Forelimb muscle (tissue), 1 donor: Measurements from ENCODE around the gene FYB2. TPM values are rescaled to one million over a fixed set of nuclear protein-coding genes. Genes with fewer than 3 reads are reported as not detected.

Experiments
- DNase-seq: peaks from one replicate; pipeline ENCODE4 v3.0.0-alpha.2; 2013; ENCODE audit warnings: low read depth
- polyA plus RNA-seq: library from polyadenylated mRNA; unstranded; fragments of 120-200 nt; gene quantifications from one replicate; pipeline ENCODE4 v1.2.1, GENCODE V29; 2013; ENCODE audit not compliant: insufficient read length

FYB2 gene, protein sequence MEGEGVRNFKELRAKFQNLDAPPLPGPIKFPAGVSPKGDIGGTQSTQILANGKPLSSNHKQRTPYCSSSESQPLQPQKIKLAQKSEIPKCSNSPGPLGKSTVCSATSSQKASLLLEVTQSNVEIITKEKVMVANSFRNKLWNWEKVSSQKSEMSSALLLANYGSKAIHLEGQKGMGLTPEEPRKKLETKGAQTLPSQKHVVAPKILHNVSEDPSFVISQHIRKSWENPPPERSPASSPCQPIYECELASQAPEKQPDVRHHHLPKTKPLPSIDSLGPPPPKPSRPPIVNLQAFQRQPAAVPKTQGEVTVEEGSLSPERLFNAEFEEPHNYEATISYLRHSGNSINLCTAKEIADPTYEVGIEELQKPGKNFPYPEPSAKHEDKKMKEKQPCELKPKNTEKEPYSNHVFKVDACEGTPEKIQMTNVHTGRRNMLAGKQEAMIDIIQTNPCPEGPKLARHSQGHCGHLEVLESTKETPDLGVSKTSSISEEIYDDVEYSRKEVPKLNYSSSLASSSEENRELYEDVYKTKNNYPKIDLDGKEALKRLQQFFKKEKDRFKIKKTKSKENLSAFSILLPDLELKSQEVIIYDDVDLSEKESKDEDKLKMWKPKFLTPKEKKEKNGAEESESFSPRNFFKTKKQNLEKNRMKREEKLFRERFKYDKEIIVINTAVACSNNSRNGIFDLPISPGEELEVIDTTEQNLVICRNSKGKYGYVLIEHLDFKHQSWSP
- 0.11 TPM for polyA plus RNA-seq

DNA sequence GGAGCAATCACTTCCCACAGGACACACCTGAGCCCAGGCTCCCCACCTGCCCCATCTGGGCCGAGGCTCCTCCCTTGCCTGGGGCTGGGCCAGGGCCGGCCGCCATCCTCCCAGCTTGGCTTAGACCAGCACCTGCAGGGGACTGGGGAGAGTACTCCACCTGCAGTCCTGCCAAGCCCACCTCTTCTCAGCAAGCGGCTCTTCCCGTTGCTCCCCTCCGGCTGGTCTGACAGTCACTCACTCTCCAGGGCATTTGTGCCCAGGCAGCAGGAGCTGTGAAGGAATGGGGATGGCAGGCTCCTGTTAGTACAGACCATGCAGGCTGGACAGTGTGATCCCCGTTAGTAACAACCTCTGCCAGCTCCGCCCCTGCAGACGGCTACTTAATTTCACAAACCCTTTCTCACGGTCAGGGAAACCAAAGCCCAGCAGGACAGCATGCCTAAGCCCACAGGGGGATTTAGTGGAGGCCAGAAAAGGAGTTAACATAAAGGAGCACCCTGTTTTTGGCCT, at the start of gene FYB2:
Gene FYB2 (minus strand): TSS at position 18 of the 513 bp plus-strand sequence. CDS start 114 bp downstream, outside the sequence.
- DNase-seq, result no peak

DNA sequence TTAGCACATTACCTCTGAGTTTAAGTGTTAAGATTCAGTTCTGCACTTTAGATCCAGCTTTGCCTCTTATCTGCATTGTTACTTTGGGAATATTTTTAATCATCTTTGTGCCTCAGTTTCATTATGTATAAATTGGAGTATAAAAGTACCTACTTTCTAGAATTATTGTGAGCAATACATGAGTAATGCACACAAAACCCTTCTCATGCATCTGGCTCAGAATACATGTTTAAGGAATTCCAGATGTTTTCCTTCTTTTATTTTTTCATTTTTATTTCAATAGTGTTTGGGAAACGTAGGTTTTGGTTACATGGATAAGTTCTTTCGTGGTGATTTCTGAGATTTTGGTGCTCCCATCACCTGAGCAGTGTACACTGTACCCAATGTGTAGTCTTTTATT, 49.6 kb upstream of the FYB2 start:
- DNase-seq, result no peak

DNA sequence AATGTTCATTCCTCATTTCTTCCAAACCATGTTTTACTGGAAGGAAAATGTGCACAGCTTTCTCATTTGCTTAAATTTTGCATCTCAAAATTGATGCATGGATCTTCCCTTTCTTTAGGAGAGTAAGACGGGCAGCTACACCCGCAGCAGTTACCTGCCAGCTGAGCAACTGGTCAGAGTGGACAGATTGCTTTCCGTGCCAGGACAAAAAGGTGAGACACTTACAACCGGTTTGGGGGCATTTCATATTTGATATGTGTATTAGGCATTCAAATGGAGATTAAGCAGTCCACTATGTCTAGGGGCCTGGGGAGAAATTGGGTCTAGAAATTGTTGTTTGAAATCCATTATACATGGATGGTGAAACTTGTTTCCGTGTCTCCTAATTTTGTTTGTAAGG, 48.3 kb upstream of the FYB2 start:
- no peak for DNase-seq

DNA sequence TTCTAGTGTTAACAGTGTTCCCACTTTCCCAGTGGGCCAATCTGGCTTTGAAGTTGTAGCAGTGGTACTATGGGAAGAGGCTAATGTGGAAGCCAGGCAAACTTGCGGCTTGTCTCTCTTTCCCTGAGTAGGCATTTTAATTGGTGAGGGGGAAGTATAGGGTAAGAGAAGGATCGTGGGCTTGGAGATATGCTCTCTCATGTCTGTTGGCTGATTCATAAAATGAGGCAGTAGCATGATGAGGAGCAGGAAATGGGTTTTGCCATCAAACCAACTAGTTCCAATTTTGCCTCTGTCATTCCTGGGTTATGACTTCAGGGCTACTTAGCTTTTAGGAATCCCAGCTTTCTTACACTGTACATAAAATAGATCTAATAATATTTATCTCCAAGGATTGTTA, 47.5 kb upstream of the FYB2 start:
- DNase-seq, result no peak

DNA sequence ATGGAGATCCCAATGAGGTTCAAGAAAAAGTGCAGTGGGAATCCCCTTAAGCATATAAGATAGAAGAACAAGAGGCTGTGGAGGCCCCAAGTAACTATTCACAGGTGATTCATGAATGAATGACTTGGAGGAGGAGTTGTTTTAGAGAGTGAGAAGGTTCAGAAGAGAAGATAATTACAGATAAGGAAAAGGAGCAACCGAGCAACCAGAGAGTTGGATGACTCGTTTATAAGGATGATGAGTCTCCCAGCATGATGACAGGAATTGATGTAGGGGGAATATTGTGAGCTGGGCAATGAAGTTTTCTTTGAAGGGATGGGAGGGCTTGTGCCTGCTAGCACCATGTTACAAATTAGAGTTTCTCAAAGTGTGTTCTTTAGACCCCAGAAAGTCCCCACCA, 45.2 kb upstream of the FYB2 start:
- no peak for DNase-seq

DNA sequence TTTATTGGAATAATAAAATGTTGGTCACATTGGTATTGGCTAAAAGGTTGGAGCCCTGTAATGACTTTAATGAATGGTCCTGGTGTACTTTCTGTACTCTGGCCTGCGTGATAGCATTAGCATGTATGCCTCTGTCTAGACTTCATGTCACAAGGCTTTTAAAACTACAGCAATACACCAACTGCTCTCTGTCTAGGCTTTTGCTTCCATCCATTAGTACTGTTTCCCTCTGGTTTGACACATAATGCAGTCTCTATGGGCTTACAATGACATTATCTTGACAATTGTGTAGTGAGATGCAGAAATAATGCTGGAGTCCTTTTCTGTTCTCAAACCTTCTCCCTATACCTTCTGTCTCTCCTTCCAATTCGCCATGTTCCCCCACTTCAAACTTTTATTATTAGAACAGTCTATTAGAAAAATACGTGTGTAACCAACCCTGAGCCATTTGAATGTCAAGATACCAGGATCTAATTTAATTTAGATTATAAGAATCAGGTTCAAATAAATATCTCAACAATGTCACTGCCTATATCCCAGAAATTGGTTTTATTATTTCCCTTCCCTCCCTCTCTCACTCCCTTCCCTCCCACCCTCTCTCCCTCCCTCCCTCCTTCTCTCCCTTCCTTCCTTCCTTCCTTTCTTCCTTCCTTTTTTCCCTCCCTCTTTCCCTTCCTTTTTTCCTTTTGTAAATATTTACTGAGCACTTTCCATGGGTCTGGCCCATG, 44.2 kb upstream of the FYB2 start:
- no peak for DNase-seq

DNA sequence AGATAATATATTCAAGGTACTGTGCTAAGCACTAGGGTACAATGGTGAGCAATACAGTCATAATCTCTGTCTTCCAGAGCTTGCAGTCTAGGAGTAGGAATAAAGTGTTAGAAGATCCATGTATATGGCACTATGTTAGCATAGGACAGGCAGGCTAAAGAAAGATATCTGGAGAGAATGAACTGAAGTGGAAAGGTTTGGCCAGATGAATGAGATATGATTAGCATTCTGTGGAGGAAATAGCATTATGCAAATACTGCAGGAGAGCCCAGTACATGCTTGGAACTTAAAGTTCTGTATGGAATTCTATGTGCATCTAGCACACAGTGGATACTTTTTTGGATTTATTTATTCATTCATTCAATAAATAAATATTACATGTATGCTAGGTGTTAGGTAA, 40.1 kb upstream of the FYB2 start:
- no peak for DNase-seq

DNA sequence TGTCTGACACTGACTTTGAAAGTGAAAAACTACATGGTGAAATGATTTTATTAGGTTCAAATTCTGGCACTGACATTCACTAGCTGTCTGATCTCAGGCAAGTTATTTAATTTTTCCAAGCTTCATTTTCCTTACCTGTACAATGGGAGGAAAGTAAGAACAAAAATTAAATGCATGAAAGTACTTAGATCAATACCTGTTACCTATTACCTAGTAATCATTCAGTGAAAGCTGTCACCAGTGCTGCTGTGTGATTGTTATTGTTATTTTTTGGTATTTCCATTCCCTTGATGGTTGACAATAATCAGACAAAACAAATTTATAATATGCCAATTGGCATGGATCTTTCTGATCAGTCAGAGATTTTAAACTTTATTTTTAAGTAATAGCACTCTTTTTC, 37.0 kb upstream of the FYB2 start:
- DNase-seq, result no peak

DNA sequence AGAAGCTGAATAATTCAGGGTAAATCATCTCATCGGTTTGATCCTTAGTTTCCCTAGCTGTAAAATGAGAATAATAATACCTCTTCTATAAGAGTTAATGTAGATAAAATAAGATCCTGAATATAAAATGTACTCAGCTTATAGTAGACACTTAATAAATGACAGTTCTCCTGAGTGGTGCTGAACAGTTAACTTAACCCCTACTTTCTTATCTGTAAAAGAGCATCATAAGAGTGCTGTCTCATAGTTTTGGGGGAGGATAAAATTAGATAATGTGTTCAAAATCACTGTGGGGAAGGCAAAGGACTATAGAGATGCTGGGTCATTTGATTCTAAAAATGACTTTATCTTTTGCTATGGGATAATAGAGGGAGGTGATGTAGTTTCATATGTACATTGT, 36.0 kb upstream of the FYB2 start:
- DNase-seq, result no peak

DNA sequence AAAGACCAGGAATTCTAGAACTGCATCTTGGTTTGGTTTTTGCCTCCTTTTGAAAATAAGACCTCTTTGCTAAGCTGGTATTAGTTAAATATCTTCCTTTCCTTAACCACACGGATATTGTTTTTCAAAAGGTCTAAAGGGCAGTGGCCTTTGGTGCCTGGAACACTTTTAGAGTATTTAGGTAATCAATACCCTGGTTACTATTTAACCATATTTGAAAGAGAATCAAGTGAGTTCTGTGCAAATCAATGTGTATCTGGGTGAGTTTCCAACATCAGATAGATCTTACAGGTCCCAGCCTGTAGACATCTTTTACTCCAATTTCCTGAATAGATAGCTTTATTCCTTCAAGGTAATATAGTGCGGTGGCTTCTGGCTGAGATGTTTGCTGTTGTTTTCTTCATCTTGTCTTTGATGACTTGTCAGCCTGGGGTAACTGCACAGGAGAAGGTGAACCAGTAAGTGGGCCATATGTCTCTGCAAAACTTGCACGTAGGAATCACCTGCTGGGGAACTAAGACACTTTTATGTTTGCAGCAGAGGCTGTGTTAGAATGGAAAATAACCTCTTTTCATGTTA, 35.4 kb upstream of the FYB2 start, which contains the start of gene C8A:
Gene C8A (plus strand): TSS at position 277 of the 579 bp plus-strand sequence. CDS start 105 bp downstream, at position 382.
- no peak for DNase-seq

DNA sequence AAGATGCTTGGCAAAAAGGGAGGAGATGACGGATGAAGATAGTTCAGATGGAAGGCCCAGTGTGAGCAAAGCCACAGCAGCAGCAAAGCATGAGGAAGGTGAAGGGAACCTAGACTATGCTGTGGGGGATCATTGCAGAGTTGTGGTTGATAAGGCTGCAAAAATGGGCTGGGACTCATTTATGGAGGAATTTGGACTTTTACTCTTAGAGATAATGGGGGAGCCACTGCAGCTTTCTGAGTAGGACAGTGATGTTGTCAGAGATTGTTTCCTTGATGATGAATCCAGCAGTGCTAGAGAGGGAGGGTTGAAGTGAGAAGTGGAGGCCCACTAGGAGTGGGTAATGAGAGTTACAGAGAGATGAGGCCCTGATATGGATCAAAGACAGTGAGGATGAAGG, 33.3 kb upstream of the FYB2 start:
- DNase-seq, result no peak

DNA sequence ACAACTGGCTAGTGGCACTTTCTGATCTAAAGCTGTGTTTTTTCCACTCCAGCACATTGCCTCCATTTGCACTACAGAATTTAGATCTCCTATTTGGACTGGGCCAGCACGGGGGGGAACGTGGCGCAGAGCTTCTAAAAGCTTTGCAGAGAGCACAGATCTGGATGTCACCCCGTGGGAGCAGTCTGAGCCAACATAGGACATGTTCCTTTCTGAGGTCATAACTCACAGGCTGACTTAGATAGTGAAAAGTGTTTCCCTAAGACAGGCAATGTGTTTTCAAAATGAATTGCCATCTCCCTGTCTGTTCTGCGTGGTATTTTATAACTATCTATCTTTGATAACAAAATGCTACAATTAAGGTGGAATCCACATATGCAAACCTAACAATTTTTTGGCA, 31.7 kb upstream of the FYB2 start:
- DNase-seq, result no peak

DNA sequence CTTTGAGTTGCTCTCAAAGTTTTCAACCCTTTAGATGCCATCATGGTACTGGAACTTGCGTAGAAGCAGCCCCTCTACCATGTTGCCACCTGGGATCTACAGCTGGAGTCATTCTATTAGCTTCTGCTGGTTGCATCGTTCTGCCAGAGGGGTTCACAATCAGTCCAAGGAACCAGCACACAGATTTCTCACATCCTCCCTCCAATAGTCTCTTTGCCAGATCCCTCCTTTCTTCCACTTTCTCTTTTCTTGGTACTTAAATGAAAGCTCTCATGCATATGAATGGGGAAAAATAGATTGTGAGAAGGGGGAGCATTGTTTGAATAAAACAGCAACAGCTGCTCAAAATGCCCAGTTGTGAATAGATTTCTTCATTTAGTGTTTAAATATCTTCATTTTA, 31.2 kb upstream of the FYB2 start:
- DNase-seq, result no peak

DNA sequence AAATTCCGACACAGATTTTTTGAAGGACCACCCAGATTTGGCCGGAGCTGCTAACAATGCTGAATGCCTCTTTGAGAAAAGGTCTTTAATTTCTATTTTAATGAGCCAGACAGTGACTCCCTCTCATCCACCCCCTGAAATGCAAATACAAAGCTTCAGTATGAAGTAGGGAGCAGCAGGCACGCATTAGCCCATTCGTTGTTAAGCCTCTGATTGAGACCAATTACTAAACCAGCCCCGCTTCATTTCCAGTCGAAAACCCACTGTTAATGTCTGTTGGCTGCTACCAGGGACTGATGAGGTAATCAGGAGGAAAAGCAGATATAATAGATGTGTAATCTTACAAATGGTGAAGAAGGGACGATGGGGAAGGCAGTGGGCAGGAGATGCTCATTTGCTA, 30.5 kb upstream of the FYB2 start:
- DNase-seq, result no peak

DNA sequence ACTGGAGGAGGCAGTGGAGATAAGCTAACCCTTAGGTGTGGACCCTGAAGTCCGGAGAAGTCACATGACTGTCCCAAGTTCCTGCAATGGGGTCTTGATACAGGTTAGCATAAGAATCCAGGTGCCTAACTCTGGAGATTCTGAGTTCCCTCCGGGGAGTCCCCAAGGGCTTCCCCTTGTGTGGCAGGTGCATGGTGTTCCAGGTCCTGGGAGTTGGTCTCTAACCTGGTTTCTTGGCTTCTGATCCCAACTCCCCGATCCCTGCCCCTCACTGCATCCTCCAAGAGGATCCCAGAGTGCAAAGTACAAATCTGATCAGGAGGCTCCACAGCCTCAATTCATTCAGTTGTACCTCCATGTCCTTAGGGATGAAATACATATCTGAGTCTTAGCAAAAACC, 26.1 kb upstream of the FYB2 start:
- no peak for DNase-seq

DNA sequence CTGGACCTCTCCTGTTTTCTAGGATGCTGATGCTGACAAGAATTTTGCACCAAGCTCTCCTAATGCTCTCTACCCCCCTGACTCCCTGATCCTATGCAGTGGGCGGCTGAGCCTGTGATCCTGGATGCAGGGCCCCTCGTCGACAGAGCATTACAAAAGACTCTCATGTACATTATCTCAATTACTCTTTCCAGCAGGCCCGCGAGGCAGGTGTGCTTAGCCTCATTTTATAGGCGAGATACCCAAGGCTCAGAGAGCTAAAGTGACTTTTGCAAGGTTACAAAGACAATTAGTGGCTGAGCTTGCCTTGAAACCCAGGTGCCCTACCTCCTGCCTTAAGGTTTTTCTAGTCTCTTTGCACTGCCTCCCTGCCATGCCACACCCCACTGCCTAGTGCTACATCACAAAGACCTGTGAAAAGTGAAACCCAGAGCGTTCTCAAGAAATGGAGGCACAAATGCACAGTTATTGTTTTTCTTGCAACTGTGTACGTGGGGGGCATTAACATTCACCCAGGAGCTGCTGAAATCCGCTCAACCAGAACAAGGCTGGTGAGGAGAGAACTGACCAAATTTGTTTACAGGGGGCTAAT, 25.4 kb upstream of the FYB2 start:
- DNase-seq, result no peak

DNA sequence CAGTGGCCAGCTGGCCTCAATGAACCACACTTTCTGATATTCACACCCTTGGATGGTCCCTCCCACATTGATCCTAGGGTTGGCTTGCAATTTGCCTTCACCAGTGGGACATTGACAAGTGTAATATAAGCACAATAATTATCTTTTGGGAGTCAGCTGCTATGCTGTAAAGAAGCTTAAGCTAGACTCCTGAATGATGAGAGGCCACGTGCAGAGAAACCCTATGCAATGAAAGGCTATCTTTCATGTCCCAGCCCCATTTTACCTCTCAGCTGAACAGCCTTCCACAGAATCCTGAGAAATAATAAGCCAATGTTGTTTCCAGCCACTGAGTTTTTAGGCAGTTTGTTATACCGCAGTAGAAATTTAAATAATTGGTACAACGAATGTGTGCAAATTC, 24.3 kb upstream of the FYB2 start:
- no peak for DNase-seq

DNA sequence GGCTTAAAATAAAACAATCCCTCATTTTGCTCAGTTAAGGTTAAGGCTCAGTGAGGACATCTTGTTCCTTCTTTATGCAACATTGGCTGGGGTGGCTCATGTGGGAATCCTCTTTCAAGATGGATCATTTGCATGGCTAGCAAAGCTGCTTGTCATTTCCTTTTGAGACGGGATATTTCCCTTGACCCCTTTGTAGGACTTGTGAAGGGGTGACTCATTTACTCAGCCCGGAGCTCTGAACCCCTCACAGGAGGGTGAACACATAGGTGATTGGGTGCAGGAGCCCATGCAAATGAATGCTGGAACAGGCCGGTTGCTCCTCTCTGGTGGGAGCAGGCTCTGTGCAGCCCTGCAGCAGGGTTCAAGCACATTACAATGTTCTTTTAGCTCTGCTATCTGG, 19.6 kb upstream of the FYB2 start:
- DNase-seq, result no peak

DNA sequence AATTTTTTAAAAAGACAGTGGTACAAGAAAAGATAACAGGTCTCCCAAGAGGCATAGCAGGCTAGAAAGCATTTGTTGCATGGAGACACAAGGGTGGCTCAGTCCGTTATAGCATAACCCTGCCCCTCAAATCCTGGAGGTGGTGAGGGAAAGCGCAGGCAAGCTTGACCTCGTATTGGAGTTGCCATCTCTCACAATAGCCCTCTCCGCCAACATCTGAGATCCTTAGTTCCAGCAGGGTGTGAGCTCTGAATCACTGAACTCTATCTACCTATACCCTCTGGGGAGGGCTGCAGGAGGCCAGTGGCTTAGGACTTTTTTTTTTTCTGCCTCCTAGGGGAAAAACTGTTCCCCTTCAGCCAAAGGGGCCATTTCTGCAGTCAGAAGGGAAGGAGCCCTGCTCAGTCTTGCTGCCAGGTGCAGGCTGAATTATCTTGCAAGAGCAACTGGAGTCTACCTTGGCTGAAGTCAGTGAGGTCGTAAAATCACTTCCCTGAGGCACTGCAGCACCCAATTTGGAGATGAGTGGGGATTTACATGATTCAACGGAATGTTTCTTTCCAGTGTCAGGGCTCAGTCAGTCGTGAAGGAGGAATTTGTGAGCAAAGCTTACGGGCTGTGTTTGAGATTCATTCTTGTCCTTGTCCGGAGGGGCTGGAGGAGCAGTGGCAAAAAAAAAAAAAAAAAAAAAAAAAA, 18.2 kb upstream of the FYB2 start:
- no peak for DNase-seq

DNA sequence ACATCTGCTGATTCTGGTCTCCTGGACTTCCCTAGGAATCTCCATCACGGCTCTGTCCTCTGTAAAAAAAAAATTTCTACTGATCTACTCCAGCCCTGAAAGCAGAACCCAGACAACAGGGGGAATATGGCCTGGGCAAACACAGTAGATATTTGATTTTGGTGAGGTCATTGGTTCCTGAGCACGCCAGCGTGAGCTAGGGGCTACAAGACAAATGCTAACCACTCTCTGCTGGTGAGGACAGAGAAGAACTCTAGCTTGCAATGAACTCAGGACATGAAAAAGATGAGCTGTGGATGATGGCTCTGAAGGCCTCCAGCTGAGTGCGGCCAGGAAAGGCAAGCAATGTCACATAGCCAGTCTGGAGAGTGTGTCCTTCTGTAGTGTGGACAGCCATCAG, 17.2 kb upstream of the FYB2 start:
- DNase-seq, result no peak

DNA sequence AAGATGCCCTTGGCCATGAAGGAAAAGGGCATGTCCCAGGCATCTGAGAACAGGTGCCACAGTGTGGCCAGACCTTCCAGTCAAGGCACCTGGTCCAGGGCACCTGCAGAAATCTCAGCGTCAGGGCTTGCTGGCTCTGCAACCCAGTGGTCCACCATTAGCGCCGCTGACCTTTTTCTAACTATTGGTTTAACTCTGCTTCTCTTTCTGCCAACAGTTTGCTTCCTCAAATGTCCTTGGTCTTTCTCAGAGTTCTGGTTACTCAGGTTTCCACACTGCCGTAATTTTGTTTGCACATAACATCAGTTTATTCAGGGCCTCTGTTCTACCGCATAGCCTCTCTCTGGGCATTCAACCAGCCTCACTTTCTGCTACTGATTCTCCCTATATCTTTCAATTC, 16.5 kb upstream of the FYB2 start:
- DNase-seq, result no peak
